GM12874 (cell line): ENCODE measurements around the gene COG5.

Source experiments
- CTCF ChIP-seq: IDR thresholded peaks from 2 replicates; pipeline ENCODE4 v1.5.1; 2011; ENCODE audit warnings: low read depth, mild to moderate bottlenecking, control low read depth, low read length, moderate library complexity; ENCODE audit not compliant: insufficient read depth

The COG5 gene

GRCh38 chr7:107233174-107233573 is 330.5 kb downstream of the COG5 start:
- TF ChIP-seq CTCF, result no peak

GRCh38 chr7:107232568-107233090 is 331.1 kb downstream of the COG5 start:
- no peak for TF ChIP-seq CTCF

- TF ChIP-seq CTCF, result no peak
Measured at GRCh38 chr7:107230334-107230733, 333.4 kb downstream of the COG5 start.

GRCh38 chr7:107228291-107228690 is 335.4 kb downstream of the COG5 start:
- TF ChIP-seq CTCF, result no peak

- no peak for TF ChIP-seq CTCF
Measured at GRCh38 chr7:107224374-107225223, 339.1 kb downstream of the COG5 start.

- no peak for TF ChIP-seq CTCF
Measured at GRCh38 chr7:107220356-107220755, 343.4 kb downstream of the COG5 start.

GRCh38 chr7:107219563-107220244 is 344.0 kb downstream of the COG5 start:
- no peak for TF ChIP-seq CTCF
